ENCODE data around the gene SLF2.

Gene SLF2

DNA sequence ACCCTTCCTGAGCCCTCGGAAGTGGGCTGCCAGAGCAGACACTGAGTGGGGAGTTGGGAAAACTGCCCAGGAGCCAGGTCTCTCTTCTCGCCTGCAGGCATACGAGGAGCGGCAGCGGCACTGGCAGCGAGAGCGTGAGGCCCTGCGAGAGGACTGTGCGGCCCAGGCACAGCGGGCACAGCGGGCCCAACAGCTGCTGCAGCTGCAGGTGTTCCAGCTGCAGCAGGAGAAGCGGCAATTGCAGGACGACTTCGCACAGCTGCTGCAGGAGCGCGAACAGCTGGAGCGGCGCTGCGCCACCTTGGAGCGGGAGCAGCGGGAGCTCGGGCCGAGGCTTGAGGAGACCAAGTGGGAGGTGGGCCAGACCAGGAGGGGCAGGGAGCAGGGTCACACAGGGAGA lies 92.6 kb downstream of the SLF2 start:
- TF ChIP-seq, protein P1, sequence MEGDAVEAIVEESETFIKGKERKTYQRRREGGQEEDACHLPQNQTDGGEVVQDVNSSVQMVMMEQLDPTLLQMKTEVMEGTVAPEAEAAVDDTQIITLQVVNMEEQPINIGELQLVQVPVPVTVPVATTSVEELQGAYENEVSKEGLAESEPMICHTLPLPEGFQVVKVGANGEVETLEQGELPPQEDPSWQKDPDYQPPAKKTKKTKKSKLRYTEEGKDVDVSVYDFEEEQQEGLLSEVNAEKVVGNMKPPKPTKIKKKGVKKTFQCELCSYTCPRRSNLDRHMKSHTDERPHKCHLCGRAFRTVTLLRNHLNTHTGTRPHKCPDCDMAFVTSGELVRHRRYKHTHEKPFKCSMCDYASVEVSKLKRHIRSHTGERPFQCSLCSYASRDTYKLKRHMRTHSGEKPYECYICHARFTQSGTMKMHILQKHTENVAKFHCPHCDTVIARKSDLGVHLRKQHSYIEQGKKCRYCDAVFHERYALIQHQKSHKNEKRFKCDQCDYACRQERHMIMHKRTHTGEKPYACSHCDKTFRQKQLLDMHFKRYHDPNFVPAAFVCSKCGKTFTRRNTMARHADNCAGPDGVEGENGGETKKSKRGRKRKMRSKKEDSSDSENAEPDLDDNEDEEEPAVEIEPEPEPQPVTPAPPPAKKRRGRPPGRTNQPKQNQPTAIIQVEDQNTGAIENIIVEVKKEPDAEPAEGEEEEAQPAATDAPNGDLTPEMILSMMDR (IDR thresholded peaks at IDR 0.05; ENCODE audit: borderline replicate concordance, insufficient read depth, low read depth, low read length), result no peak
- H3K4me3 ChIP-seq (ENCODE audit: low read depth, low read length), result no peak overlapping the region

DNA sequence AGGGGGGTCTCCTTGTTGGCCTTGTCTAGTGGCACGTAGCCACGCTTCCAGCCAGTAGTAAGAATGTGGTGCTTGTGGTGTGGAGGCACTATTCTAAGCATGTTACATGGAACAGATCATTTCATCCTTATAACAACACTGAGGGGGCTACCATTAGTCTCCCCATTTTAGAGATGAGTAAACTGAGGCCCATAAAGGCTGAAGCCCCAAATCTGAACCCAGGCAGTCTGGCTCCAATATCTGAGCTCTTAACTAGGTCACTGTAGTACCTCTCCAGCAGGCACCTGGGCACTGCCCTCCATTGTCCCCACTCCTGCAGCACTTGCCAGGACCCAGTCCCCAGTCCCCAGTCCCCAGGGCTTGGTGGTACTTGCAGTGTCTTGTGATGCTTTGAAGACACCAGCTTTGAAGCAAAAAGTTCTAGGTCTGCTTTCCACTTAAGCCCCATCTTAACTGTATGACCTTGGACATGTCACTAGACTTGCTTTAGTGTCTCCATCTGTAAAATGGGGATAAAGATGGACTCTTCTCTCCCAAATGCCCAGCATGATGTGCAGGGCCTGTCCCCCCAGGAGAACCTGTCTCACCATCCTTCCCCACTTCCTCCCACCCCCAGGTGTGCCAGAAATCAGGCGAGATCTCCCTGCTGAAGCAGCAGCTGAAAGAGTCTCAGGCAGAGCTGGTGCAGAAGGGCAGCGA lies 93.3 kb downstream of the SLF2 start:
- TF ChIP-seq, protein P1 (IDR thresholded peaks at IDR 0.05; ENCODE audit: borderline replicate concordance, insufficient read depth, low read depth, low read length), result no peak

DNA sequence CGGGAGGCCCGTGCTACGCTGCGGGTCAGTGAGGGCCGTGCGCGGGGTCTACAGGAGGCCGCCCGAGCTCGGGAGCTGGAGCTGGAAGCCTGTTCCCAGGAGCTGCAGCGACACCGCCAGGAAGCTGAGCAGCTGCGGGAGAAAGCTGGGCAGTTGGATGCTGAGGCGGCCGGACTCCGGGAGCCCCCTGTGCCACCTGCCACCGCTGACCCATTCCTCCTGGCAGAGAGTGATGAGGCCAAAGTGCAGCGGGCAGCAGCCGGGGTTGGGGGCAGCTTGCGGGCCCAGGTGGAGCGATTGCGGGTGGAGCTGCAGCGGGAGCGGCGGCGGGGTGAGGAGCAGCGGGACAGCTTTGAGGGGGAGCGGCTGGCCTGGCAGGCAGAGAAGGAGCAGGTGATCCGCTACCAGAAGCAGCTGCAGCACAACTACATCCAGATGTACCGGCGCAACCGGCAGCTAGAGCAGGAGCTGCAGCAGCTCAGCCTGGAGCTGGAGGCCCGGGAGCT lies 93.9 kb downstream of the SLF2 start:
- H3K4me3 ChIP-seq (ENCODE audit: low read depth, low read length), result no peak overlapping the region
- TF ChIP-seq, protein P1 (IDR thresholded peaks at IDR 0.05; ENCODE audit: borderline replicate concordance, insufficient read depth, low read depth, low read length), result no peak

More for the DNA sequence above, 93.3 kb downstream of the SLF2 start:
- no peak overlapping the region for H3K4me3 ChIP-seq (ENCODE audit: low read depth, low read length)

DNA sequence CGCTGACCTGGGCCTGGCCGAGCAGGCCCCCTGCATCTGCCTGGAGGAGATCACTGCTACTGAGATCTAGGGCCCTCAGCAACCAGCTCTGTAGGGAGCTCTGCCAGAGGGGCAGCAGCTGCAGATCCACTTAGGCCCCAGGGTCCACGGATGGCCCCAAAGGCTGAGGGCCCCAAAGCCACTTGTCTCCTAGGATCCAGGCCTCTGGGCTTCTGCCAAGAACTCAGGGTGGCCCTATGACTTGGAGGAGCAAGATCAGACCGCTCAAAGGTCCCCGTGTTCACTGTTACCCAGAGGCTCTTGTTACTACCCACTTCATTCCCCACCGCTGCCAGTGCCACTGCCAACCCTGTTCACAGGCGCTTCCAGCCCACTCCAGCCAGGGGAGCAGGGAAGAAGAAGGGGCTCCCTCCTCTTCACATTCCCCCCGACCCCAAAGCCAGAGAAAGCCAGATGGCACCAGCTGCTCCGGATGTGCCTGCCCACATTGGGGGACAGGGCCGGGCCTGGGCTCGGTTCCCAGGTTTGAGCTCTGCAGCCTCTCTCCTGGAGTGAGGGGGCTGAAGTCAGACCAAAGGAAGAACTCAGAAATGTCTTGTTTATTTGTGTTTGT lies 94.4 kb downstream of the SLF2 start:
- TF ChIP-seq, protein P1 (IDR thresholded peaks at IDR 0.05; ENCODE audit: borderline replicate concordance, insufficient read depth, low read depth, low read length), result no peak
- no peak overlapping the region for H3K4me3 ChIP-seq (ENCODE audit: low read depth, low read length)

DNA sequence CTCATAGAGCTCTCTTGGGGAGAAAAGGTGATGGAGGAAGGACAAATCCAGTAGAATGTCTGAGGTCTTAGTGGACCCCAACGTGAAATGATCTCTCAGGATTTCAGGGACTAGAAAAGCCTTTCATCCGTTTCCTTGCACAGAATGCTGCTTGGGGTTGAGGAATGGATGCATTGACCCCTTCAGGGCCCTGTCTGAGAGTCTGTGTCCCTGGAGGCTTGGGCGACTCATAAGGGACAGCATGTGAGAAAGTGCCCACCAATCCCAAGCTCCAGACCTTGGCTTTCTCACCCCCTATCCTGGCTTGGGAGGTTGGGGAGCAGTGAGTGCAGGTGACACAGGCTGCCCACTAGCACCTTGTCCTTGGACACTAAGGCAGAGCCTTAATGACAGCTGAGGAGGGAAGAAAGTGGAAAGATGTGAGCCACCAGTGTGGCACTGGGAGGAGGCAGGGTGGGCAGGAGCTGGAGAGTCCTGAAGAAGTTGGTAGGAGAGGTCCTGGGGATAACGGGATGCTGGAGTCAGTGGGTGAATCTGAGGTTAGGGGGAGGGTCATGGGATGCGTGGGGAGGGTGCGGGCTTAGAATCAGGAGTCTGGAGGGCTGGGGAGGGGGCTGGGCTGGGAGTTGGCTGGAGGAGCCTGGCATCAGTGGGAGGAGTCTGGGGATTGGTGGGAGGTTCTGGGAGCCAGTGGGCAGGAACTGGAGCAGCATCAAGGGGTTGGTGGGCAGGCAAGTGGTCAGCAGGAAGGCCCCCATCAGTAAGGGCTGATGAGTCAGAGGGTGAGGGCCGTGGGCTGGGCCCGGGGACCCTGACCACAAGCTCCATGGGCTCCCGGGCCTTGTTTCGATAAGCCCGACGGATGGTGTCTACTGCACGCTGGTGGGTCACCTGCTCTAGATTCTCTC lies 95.4 kb downstream of the SLF2 start:
- TF ChIP-seq, protein P1 (IDR thresholded peaks at IDR 0.05; ENCODE audit: borderline replicate concordance, insufficient read depth, low read depth, low read length), result no peak

DNA sequence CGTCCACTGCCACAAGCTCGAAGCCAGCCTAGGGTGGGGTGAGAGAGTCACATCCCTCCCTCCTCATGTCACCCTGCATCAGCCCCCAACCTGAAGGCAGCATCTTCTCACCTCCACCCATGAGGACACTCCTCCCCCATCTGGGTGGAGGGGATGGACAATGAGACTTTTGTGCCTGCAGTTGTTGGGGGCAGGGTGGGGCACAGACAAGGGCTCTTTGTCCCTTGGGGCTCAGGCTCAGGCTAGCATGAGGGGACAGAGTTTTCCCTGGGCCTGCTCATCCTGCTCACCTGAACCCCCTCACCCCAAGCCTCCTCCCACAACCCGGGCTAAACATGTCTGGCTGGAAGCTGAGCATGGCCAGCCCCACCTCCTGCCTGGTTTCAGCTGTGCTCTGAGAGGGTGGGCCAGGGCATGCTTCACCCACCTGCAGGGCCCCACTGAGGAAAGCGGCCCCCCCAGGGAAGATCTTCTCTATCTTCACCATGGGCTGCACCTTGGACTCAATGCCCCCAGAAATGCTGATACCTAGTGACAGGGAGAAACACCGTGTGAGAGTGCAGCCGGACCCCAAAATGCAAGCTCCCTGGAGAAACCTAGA lies 96.2 kb downstream of the SLF2 start:
- no peak overlapping the region for H3K4me3 ChIP-seq (ENCODE audit: low read depth, low read length)
- TF ChIP-seq, protein P1 (IDR thresholded peaks at IDR 0.05; ENCODE audit: borderline replicate concordance, insufficient read depth, low read depth, low read length), result no peak

More for the DNA sequence above, 95.4 kb downstream of the SLF2 start:
- H3K4me3 ChIP-seq (ENCODE audit: low read depth, low read length), result no peak overlapping the region
